GDM1 (cell line): Measurements from ENCODE around the gene MAPK8IP2.
"Not testable (repeated sequence)": the region's sequence is repeated elsewhere in the genome, so short reads cannot be mapped to it uniquely, and the experiment has no call there.

Experiments used
- DNase-seq: peaks from one replicate; lab custom pipeline; 2025; lab: John Stamatoyannopoulos, UW

Gene MAPK8IP2

DNA sequence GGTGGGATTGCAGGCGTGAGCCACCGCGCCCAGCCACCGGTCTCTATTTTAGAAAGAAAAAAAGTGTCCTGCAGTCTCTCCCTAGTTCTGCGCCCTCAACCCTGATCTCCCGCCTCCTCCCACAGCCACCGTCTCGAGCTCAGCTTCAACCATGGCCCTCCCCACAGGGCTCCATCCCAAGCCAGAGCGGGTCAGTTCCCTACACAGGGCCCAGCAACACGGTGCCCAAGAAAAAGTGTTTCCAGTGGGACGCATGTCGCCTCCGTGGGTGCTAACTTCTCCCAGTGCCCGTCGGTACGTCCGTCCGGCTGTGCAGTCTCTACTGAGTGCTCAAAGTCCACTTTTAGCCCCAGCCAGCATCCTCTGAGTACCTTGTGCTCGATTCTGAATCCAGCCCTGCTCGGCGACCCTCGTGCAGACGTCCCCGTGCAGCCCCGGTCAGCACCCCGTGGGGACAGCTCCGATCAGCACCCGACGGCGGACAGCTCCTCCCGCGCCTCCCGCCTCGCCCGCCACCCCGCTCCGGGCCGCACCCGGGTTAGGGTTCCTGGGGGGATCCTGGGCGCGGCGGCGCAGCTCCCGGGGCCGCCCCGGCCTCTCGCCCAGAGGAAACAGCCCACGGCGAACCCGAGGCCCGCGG is 657 bp upstream of the MAPK8IP2 start:
- no peak for DNase-seq

DNA sequence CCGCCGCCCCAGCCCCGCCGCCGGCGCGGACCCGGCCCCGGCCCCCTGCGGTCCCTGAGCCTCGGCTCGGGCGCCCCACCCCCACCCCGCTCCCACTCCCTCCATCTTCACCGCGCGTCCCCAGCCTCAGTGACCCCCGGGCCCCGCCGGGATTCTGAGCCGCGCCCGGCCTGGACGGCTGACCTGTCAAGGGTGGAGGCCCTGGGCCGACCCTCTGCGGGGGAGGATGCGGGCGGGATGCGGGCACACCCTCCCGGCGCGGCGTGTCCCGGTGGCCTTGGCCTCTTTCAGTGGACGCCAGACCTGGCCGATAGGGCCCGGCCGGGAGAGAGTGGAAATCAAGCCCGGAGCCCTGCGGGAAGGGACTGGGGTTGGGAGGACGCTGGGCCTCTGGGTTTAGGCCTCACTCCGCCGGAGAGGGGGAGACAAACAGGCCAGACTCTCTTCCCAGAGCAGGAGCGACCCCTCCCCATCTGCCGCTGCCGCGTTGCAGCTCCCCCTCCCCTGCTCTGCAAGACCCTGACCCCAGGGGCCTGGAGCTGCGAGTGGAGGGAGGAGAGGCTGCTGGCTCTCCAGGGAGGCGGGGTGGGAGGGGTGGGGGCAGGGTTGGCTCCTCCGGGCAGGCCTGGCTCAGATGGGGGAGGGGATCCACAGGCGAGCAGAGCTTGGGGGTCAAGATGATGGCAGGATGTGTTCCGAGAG is 525 bp downstream of the MAPK8IP2 start:
- DNase-seq: no peak

DNA sequence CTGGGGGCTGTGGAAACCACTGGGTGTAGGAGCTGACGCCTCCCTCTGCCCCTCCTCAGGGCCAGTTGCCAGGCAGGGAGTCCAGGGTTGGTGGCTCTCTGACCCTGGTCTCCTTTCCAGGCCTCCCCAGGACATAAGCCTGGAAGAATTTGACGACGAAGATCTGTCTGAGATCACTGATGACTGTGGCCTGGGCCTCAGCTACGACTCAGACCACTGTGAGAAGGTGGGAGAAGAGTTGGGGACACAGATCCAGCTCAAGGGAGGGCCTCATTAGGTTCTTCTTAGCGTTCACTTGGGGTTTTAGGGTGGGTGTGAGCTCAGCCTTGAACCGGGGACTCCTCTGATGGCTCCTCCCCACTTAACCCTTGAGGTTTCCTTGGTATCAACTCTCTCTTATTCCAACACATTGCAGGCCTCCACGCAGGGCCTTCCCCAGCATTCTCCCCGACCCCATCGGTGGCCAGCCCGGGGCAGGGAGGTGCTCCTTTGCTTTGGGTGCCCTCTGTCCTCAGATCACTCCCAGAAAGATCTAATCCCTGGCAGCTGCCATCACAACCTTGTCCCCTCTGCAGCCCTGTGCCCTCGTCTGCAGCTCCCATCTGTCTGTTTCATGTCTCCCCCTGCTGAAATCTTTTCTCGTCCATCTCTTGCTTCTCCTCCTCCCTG is 1.2 kb downstream of the MAPK8IP2 start:
- DNase-seq: no peak

DNA sequence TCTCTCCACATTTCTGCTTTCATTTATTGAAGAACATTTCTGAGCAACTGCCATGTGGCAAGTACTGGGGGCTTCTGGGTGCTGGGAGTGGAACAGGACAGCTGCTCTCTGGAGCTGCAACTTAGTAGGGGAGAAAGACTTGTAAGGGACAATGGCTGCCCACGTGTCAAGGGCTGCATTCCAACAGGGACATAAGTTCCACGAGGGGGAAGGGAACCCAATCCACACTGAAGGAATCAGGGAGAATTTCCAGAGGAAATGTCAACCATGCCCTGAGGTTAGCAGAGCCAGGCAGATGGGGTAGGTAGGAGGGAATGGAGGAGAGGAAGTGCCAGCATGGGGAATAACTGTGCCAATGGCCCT is 1.7 kb downstream of the MAPK8IP2 start:
- DNase-seq: no peak

DNA sequence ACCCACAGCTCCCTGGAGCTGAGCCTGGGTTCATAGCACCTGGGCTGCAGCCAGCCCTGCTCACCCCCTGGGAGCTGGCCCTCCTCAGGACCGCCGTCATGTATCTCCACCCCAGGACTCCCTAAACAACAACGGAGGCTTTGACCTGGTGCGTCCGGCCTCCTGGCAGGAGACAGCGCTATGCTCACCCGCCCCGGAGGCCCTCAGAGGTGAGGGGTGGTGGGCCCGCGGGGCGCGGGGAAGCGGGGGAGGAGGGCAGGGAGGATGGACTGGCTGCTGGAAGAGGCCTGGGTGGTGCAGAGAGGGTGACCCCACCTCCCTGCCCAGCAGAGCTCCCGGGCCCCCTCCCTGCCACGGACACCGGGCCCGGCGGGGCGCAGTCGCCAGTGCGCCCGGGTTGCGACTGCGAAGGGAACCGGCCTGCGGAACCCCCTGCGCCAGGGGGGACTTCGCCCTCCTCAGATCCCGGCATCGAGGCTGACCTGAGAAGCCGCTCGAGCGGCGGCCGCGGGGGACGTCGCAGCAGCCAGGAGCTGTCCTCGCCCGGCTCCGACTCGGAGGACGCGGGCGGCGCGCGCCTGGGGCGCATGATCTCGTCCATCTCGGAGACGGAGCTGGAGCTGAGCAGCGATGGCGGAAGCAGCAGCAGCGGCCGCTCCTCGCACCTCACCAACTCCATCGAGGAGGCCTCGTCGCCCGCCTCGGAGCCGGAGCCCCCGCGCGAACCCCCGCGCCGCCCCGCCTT is 3.1 kb downstream of the MAPK8IP2 start:
- no peak for DNase-seq

DNA sequence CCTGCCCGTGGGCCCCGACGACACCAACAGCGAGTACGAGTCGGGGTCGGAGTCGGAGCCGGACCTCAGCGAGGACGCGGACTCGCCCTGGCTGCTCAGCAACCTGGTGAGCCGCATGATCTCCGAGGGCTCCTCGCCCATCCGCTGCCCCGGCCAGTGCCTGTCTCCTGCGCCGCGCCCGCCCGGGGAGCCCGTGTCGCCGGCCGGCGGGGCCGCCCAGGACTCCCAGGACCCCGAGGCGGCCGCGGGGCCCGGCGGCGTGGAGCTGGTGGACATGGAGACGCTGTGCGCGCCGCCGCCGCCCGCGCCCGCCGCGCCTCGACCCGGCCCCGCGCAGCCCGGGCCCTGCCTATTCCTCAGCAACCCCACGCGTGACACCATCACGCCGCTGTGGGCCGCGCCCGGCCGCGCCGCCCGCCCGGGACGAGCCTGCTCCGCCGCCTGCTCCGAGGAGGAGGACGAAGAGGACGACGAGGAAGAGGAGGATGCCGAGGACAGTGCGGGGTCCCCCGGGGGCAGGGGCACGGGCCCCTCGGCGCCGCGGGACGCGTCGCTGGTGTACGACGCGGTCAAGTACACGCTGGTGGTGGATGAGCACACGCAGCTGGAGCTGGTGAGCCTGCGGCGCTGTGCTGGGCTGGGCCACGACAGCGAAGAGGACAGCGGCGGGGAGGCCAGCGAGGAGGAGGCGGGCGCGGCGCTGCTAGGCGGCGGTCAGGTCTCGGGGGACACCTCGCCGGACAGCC is 3.8 kb downstream of the MAPK8IP2 start:
- DNase-seq: no peak

DNA sequence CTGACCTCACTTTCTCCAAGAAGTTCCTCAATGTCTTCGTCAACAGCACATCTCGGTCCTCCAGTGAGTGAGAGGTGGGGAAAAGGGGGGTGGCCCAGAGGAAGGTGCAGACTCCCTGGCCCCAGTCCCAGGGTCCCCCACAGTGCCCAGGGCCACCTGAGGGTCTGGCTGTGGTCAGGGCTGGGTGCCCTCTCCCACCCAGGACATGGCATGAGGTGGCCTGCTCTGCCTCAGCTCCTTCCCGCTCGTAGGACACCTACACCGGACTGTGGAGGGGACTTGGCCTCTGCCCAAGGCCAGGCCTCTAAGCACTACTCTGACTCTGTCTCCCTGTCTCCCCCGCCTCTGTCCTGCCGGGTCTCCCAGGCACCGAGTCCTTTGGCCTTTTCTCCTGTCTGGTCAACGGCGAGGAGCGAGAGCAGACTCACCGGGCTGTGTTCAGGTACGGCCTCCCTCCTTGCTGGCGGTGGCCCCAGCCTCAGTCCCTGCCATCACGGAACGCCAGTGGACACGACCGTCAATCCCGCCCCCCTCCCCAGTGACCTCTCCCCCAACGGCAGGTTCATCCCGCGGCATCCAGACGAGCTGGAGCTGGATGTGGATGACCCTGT is 4.5 kb downstream of the MAPK8IP2 start:
- no peak for DNase-seq

DNA sequence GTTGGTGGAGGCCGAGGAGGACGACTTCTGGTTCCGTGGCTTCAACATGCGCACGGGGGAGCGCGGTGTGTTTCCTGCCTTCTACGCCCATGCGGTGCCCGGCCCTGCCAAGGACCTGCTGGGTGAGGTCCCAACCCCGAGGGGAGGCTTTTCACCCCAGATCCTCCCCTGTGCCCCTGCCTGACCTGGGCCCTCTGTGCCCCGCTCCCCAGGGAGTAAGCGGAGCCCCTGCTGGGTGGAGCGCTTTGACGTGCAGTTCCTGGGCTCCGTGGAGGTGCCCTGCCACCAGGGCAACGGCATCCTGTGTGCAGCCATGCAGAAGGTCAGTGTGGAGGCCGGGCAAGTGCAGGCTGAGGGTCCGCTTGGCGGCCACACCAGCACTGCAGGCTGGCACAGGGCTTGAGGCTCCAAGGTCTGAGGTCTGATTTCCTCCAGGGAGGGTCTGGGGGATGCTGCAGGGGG is 5.1 kb downstream of the MAPK8IP2 start:
- DNase-seq: no peak

DNA sequence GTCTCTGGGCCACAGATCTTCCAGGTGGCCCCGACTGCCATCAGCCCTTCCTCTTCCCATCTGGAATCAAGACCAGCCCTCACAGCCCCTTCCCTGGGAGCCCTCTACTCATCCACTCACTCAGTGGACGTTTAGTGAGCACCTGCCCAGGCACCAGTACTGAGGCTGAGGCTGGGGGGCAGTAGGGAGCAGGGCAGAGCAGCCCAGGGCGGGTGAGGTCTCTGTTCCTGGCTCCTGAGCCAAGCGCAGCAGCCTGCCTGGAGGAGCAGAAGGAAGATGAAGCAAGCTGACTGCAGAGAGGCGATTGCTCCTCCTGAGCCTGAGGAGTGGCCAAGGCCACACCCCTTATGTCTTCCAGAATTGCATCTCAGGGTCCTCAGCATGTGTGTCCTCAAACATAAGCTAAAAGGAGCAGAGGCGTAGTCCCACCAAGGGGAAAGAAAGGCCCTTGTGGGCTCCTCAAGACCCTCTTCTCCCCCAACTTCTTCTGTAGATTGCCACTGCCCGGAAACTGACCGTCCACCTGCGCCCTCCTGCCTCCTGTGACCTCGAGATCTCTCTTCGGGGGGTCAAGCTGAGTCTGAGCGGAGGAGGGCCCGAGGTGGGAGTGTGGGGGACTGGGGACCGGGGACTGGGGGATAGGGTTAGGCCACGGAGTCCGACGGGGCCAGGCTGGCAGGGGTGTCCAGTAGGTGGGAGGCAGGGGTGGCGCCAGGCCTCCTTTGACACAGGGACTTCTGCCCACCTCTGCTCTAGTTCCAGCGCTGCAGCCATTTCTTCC is 5.8 kb downstream of the MAPK8IP2 start:
- no peak for DNase-seq

DNA sequence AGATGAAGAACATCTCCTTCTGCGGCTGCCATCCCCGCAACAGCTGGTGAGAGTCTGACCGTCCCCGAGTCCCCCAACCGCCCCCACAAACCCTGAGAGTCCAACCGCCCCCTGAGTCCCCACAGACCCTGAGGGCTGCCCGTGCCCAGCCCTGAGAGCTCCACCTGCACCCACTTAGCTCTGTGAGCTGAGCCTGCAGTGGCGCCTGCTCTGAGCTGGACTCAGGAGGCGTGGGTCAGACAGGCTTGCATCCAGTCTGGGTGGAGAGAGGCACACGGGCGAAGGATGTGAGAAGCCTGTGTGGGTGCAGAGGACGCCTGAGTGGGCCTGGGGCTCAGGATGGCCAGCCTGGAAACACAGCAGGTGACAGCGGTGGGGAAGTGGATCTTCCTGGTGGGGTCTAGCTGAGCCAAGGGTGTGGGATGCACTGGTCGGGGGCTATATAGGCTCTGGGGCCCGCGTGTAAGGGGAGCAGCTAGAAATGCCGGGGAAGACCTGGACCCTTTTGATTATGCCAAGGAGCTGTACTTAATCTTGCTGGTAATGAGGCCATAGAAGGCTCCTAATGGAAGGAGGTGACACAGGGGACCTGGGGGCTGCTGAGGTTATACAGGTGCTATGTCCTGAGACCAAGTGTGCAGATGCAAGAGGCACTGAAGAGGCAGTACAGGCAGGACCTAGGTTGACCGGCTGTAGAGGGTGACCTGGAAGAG is 6.5 kb downstream of the MAPK8IP2 start:
- no peak for DNase-seq

DNA sequence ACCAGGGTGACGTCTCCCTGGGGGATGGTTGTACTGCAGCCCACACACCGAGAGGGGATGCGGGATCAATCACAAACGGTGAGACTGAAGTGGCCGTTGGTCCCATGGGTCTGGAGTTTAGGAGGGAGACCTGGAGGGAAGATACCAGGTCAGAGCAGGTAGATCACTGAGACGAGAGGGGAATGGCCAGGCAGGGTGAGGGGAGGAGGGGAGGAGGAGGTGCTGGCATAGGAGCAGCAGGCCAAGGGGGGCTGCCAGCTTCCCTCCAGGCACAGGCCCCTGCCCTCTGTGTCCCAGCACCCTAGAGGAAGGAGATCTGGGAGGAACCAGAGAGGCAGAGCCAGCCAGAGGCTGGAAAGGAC is 7.0 kb downstream of the MAPK8IP2 start:
- DNase-seq: no peak

DNA sequence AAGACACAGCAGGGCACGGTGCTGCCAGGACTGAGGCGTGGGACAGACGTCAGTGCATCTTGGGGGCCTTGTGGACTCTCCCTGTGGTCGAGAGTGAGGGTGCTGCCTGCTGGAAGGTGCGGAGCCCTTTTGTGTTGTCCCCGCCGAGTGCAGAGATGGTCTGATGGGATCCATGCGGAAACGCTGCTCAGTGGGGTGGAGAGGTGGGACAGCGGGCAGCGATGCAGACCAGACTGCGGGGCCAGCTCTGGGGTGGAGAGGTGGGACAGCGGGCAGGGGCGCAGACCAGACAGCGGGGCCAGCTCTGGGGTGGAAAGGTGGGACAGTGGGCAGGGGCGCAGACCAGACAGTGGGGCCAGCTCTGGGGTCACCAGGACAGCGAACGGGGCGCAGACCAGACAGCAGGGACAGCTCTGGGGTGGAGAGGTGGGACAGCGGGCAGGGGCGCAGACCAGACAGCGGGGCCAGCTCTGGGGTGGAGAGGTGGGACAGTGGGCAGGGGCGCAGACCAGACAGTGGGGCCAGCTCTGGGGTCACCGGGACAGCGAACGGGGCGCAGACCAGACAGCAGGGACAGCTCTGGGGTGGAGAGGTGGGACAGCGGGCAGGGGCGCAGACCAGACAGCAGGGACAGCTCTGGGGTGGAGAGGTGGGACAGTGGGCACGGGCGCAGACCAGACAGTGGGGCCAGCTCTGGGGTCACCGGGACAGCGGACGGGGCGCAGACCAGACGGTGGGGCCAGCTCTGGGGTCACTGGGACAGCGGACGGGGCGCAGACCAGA is 7.7 kb downstream of the MAPK8IP2 start:
- not testable (repeated sequence) for DNase-seq

DNA sequence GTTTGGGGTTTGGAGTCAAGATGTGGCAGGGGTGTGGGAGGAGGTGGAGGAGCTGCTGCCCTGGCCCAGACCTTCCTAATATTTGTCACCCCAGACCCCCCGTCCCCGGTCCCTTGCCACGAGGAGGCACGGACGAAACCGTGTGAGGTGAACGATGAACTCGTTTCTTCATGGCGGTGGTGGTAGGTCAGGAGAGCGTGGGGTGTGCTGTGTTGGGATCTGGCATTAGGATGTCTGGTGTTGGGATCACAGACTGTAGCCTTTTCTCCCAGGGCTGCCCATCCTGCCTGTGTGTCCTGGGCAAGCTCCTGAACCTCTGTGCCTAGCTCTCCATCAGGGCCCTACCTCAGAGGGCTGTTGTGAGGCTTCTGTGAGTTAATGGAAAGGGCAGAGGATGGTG is 8.4 kb downstream of the MAPK8IP2 start:
- DNase-seq: no peak

DNA sequence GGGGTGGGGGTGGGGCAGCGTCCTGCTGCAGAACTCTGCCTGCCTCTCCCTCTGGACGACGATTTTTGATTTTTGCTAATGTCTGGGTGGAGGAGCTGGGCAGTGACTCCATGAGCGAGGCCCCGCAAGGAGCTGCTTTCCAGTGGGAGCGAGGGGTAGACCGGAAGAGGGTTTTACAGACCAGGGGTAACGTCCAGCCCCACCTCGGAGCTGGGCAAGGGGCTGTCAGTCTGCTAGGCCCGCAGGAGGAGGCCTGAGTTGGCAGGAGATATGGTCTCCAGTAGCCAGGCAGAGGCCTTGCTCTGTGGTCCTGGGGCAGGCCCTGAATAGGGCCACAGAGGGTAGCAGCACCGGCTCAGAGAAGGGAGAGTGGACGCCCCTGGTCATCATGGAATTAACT is 9.0 kb downstream of the MAPK8IP2 start:
- no peak for DNase-seq

DNA sequence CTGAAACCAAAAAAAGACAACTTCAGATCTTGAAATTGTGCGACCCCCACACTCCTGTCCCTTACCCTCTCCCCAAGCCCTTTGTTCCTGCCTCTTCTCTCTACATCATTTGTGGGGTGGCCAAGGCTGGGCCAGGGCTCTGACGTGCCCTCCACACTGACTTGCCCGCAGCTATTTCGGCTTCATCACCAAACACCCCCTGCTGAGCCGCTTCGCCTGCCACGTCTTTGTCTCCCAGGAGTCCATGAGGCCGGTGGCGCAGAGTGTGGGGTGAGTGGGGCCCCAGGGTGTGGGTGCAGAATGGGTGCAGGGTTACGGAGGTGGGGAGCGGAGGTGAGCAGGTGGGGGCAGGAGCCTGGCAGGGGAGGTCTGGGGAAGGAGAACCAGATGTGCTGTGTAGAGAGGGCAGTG is 9.5 kb downstream of the MAPK8IP2 start:
- no peak for DNase-seq

DNA sequence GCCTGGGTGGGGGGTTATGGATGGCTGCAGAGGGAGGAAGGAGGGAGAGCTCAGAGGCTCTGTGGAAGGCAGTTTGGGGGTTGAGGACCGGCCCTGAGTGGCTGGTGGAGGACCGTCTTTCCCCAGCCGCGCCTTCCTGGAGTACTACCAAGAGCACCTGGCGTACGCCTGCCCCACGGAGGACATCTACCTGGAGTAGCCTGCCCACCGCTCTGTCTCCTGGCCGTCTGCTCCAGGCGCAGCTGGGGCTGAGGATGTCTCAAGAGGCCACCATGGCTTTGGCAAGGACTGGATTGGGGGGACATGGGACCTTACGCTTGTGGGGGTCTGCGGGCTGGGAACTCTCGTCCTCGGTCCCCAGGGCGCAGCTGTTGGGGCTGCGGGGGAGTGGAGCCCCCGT is 10.0 kb downstream of the MAPK8IP2 start:
- DNase-seq: no peak

DNA sequence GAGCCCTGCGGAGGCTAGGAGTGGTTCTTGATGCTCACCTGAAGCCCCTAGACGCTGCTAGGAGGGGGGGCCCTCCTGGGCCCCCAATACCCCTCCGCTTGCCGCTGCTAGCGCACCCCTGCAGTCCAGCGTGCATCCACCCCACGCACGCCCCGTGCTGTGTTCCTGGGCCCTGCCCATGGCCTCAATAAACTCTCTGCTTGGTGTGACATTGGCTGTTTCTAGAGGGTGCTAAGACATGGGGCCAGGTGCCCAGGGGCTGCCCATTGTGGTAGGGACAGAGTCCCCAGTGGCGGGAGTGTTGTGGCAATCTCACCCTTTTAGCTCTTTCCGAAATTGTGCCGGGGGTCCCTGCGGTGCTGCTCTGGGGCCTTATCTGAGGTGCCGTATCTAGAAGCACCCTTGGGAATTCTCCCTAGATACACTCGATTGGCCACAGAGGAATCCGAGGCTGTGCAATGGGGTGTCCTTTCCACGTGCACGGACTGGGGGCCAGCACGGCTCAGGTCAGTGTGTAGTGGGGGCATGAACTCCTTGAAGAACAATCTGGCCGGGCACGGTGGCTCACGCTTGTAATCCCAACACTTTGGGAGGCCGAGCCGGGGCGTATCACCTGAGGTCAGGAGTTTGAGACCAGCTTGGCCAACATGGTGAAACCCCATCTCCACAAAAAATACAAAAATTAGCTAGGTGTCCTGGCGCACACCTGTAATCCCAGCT is 10.9 kb downstream of the MAPK8IP2 start:
- DNase-seq: no peak

DNA sequence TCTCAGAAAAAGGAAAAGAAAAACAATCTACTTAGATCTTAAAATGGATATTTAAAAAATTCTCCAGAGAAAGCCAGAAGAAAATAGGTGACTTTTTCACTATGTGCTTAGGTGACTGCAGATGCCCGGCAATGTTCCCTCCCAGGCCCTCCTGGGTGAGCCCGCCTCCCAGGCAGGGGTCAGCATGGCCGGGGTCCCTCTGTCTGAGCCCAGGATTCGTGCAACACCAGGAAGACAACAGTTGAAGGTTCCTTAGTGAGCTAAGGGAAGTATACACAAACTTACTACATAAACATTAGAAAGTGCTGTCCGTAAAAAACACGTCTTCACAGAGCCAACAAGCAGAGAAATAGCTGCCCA is 11.6 kb downstream of the MAPK8IP2 start:
- no peak for DNase-seq
